OCI-LY1 (cell line): ENCODE results near the gene AHSA1.

Source experiments
- H2AFZ ChIP-seq: fragments of 200-600 bp; sonication (generic), shearing (Covaris generic); 2 replicates; pipeline ENCODE4 v1.6.0; 2014; ENCODE audit warnings: antibody characterized with exemption, mild to moderate bottlenecking, low read length
- H3F3A ChIP-seq: fragments of 200-600 bp; sonication (generic), shearing (Covaris generic); 2 replicates; pipeline ENCODE4 v1.6.0; 2014; ENCODE audit warnings: mild to moderate bottlenecking, antibody characterized with exemption, low read length, moderate library complexity; ENCODE audit not compliant: insufficient read depth
- H3K27ac ChIP-seq: fragments of 200-600 bp; sonication (generic); 2 replicates; pipeline ENCODE4 v1.5.1; 2014; ENCODE audit warnings: low read length, mixed run types, mild to moderate bottlenecking, low read depth; ENCODE audit not compliant: poor library complexity, severe bottlenecking
- H3K27me3 ChIP-seq: fragments of 200-600 bp; sonication (generic); 2 replicates; pipeline ENCODE4 v1.6.0; 2014; ENCODE audit warnings: antibody characterized with exemption, mild to moderate bottlenecking, low read length, moderate library complexity; ENCODE audit not compliant: insufficient read depth
- H3K36me3 ChIP-seq: fragments of 200-600 bp; sonication (generic); 2 replicates; pipeline ENCODE4 v1.6.1; 2014; ENCODE audit warnings: mild to moderate bottlenecking, antibody characterized with exemption, low read length, moderate library complexity, mixed read lengths; ENCODE audit not compliant: insufficient read depth
- H3K4me1 ChIP-seq: fragments of 200-600 bp; sonication (generic); 2 replicates; pipeline ENCODE4 v1.5.1; 2014; ENCODE audit warnings: mild to moderate bottlenecking, low read length, moderate library complexity; ENCODE audit not compliant: insufficient read depth, severe bottlenecking
- H3K4me2 ChIP-seq: fragments of 200-600 bp; sonication (generic), shearing (Covaris generic); 2 replicates; pipeline ENCODE4 v1.6.1; 2014; ENCODE audit warnings: low read length
- H3K4me3 ChIP-seq: fragments of 200-600 bp; sonication (generic); 2 replicates; pipeline ENCODE4 v1.5.1; 2014; ENCODE audit warnings: low read length, low read depth, mild to moderate bottlenecking, mixed read lengths; ENCODE audit not compliant: poor library complexity, severe bottlenecking
- H3K79me2 ChIP-seq: fragments of 200-600 bp; shearing (Covaris generic); 2 replicates; pipeline ENCODE4 v1.6.1; 2016; ENCODE audit warnings: mixed run types, low read length, mixed read lengths; ENCODE audit not compliant: insufficient read depth
- H3K9ac ChIP-seq: fragments of 200-600 bp; sonication (generic), shearing (Covaris generic); 2 replicates; pipeline ENCODE4 v1.6.1; 2014; ENCODE audit warnings: mild to moderate bottlenecking, low read length, mixed read lengths
- H3K9me2 ChIP-seq: fragments of 200-600 bp; sonication (generic), shearing (Covaris generic); 2 replicates; pipeline ENCODE4 v1.6.1; 2014; ENCODE audit warnings: low read depth, mild to moderate bottlenecking, low read length, mixed read lengths
- H3K9me3 ChIP-seq: fragments of 200-600 bp; shearing (Covaris generic); 2 replicates; pipeline ENCODE4 v1.6.1; 2014; ENCODE audit warnings: low read length, mixed read lengths
- H4K20me1 ChIP-seq: fragments of 200-600 bp; sonication (generic), shearing (Covaris generic); 2 replicates; pipeline ENCODE4 v1.6.0; 2016; ENCODE audit warnings: mild to moderate bottlenecking, low read length; ENCODE audit not compliant: insufficient read depth
- EZH2 ChIP-seq: fragments of 200-600 bp; sonication (generic), shearing (Covaris generic); IDR thresholded peaks from 2 replicates; pipeline ENCODE4 v1.8.0; 2017; ENCODE audit warnings: borderline replicate concordance, mixed run types, mild to moderate bottlenecking, antibody characterized with exemption, low read length, moderate library complexity, mixed read lengths
- TF ChIP-seq, protein P1 (sequence below): fragments of 200-600 bp; sonication (generic), shearing (Covaris generic); IDR thresholded peaks from 2 replicates; pipeline ENCODE4 v1.5.1; 2017; ENCODE audit warnings: mild to moderate bottlenecking, antibody characterized with exemption, low read length, moderate library complexity, mixed read lengths

The AHSA1 gene

GRCh38 chr14:77416836-77417235, 41.1 kb upstream of the AHSA1 start:
- Histone ChIP-seq H3K79me2 (no peaks in the 10 kb centered on the region), H3K27ac (no peak overlapping the region), H3K9me2 (no peaks in the 10 kb centered on the region), H3K36me3 (peaks cover 2% of the 10 kb centered on the region; the same call in 1 of the 2 replicates), H3K4me3 (no peak overlapping the region), H2AFZ (no peak overlapping the region), H3K4me2 (no peak overlapping the region), H3K27me3 (no peaks in the 10 kb centered on the region), H3F3A (no peaks in the 10 kb centered on the region), H4K20me1 (no peaks in the 10 kb centered on the region), H3K9me3 (peaks cover 5% of the 10 kb centered on the region; the same call in 1 of the 2 replicates), H3K9ac (no peak overlapping the region), H3K4me1 (no peaks in the 10 kb centered on the region)
- no peak for TF ChIP-seq EZH2
- TF ChIP-seq, protein P1, sequence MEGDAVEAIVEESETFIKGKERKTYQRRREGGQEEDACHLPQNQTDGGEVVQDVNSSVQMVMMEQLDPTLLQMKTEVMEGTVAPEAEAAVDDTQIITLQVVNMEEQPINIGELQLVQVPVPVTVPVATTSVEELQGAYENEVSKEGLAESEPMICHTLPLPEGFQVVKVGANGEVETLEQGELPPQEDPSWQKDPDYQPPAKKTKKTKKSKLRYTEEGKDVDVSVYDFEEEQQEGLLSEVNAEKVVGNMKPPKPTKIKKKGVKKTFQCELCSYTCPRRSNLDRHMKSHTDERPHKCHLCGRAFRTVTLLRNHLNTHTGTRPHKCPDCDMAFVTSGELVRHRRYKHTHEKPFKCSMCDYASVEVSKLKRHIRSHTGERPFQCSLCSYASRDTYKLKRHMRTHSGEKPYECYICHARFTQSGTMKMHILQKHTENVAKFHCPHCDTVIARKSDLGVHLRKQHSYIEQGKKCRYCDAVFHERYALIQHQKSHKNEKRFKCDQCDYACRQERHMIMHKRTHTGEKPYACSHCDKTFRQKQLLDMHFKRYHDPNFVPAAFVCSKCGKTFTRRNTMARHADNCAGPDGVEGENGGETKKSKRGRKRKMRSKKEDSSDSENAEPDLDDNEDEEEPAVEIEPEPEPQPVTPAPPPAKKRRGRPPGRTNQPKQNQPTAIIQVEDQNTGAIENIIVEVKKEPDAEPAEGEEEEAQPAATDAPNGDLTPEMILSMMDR, result no peak

GRCh38 chr14:77421201-77421600, 36.7 kb upstream of the AHSA1 start:
- H3K9me2 ChIP-seq, result no peaks in the 10 kb centered on the region
- no peak overlapping the region for H3K27ac ChIP-seq
- H3K27me3 ChIP-seq, result no peaks in the 10 kb centered on the region
- H3K79me2 ChIP-seq, result no peaks in the 10 kb centered on the region
- no peak overlapping the region for H3K9ac ChIP-seq
- no peaks in the 10 kb centered on the region for H3K4me1 ChIP-seq
- TF ChIP-seq, protein P1, result no peak
- TF ChIP-seq EZH2, result no peak
- H3K4me3 ChIP-seq, result no peak overlapping the region
- H3K4me2 ChIP-seq, result no peak overlapping the region
- H3K9me3 ChIP-seq, result peaks cover 5% of the 10 kb centered on the region; the same call in 1 of the 2 replicates
- H4K20me1 ChIP-seq, result no peaks in the 10 kb centered on the region
- peaks cover 44% of the 10 kb centered on the region for H3K36me3 ChIP-seq
- no peaks in the 10 kb centered on the region for H3F3A ChIP-seq
- H2AFZ ChIP-seq, result no peak overlapping the region

GRCh38 chr14:77423423-77423822, 34.5 kb upstream of the AHSA1 start, which contains the start of gene NOXRED1:
Gene NOXRED1 (minus strand): TSS chr14:77423523. CDS start chr14:77422889, 634 bp downstream.
- H3F3A ChIP-seq, result no peaks in the 10 kb centered on the region
- no peak within 1 kb of the TSS for H2AFZ ChIP-seq
- H3K4me2 ChIP-seq, result no peak within 1 kb of the TSS
- no peaks in the 10 kb centered on the region for H4K20me1 ChIP-seq
- TF ChIP-seq, protein P1, result no peak
- no peak for TF ChIP-seq EZH2
- no peaks in the 10 kb centered on the region for H3K27me3 ChIP-seq
- no peak within 1 kb of the TSS for H3K4me3 ChIP-seq
- H3K27ac ChIP-seq, result no peak within 1 kb of the TSS
- H3K79me2 ChIP-seq, result no peaks in the 10 kb centered on the region
- no peaks in the 10 kb centered on the region for H3K4me1 ChIP-seq
- H3K36me3 ChIP-seq, result peaks cover 65% of the 10 kb centered on the region
- H3K9ac ChIP-seq, result no peak within 1 kb of the TSS
- no peaks in the 10 kb centered on the region for H3K9me2 ChIP-seq
- H3K9me3 ChIP-seq, result peaks cover 5% of the 10 kb centered on the region; the same call in 1 of the 2 replicates
